ENCODE data around the gene TMEM87B.
A peak's percentile ranks its signal among the peaks of the same experiment; 100 is the strongest.
"Not testable (repeated sequence)": the region's sequence is repeated elsewhere in the genome, so short reads cannot be mapped to it uniquely, and the experiment has no call there.

TMEM87B gene

DNA sequence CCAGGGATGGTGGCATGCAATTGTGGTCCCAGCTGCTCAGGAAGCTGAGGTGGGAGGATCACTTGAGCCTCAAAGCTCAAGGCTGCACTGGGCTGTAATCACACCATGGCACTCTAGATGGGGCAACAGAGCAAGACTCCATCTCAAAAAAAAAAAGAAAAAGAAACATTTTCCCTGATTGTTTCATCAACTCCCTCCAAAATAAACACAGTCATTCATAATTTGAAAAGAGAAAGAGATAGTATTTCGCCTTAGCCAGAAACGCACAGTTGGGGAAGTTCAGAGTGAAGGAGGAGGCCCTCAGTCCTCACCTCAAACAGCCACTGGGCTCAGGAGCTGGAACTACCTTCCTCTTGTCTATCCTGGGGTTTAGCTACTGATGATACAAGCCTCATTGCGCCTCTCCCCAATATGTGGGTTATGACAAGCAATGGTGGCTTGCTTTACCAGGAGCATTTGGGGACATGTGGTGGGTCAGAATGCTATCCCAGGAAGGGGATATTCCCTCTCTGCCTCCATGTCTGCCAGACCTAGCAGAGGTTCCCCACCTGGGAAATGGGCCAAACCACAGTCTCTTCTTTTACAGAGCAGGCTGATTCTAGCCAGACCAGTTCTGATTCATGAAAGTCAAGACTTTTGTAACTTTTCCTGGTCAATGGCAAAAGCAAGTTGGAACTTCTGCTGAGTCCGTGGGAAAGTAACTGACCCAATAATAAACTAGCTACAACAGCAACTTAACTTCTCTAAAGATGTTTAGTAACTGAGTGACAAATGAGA lies 22.2 kb upstream of the TMEM87B start:
- no peak for DNase-seq (ENCODE audit: low read depth in 1 of 2, low spot score in 1 of 2)

GRCh38 chr2:112033600-112033999 lies 21.5 kb upstream of the TMEM87B start:
- no peak for DNase-seq (ENCODE audit: low read depth in 1 of 2, low spot score in 1 of 2)

DNA sequence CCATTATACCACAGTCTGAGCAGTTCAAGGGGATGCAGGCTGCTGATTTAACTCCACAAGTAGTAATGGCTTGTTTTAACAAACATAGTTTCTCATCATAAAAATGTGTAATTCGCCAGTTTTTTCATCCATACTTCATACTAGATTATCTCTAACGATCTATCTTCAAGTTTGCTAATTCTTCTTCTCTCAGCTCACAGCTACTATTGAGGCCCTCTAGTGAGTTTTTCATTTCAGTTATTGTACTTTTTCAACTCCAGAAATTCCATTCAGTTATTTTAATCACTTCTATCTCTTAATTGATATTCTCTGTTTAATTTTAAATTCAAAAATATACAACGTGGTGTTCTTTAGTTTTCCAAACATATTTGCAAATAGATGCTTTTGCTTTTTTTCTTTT lies 20.1 kb upstream of the TMEM87B start:
- no peak for DNase-seq (ENCODE audit: low read depth in 1 of 2, low spot score in 1 of 2)

DNA sequence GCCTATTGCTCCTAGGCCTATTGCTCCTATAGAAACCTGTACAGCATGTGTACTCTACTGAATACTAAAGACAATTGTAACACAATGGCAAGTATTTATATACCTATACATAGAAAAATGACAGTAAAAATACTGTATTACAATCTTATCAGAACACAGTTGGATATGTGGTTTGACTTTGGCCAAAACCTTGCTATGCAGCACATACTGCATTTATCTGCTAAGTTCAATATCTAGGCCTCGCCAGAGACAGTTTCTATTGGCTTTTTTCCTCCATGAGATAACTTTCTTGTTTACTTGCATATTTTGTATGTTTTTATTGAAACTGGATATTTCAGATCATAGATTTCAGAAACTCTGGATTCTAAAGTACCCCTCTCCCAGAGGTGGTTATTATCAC lies 19.3 kb upstream of the TMEM87B start:
- DNase-seq (ENCODE audit: low read depth in 1 of 2, low spot score in 1 of 2) = no peak

- not testable (repeated sequence) for DNase-seq (ENCODE audit: low read depth in 1 of 2, low spot score in 1 of 2)
These were observed 15.5 kb upstream of the TMEM87B start for GRCh38 chr2:112039556-112039955.

- not testable (repeated sequence) for DNase-seq (ENCODE audit: low read depth in 1 of 2, low spot score in 1 of 2)
These were observed 15.0 kb upstream of the TMEM87B start for GRCh38 chr2:112040066-112040465.

- not testable (repeated sequence) for DNase-seq (ENCODE audit: low read depth in 1 of 2, low spot score in 1 of 2)
These were observed 13.6 kb upstream of the TMEM87B start for GRCh38 chr2:112041460-112041859.

DNA sequence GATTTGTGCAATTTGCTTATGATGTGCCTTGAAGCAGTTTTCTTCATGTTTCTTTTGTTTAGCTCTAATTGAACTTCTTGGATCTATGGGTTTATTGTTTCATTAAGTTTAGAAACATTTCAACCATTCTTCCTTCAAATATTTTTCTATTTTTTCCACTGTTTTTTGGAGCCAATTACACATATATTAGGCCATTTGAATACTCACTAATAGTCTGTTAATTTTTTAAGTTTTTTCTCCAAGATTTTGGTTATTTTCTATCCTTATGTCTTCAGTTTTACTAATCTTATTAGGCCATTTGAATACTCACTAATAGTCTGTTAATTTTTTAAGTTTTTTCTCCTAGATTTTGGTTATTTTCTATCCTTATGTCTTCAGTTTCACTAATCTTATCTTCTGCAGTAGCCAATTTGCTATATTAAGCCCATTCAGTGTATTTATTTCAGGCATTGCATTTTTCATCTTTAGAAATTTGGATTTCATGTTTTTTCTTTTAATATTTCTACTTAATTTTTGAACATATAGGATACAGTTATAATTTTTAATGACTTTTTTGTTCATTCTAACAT lies 9.5 kb upstream of the TMEM87B start:
- no peak for DNase-seq (ENCODE audit: low read depth in 1 of 2, low spot score in 1 of 2)

GRCh38 chr2:112046231-112046630 lies 8.8 kb upstream of the TMEM87B start:
- no peak for DNase-seq (ENCODE audit: low read depth in 1 of 2, low spot score in 1 of 2)

- DNase-seq (ENCODE audit: low read depth in 1 of 2, low spot score in 1 of 2) = no peak
These were observed 7.4 kb upstream of the TMEM87B start for GRCh38 chr2:112047537-112048235.

DNA sequence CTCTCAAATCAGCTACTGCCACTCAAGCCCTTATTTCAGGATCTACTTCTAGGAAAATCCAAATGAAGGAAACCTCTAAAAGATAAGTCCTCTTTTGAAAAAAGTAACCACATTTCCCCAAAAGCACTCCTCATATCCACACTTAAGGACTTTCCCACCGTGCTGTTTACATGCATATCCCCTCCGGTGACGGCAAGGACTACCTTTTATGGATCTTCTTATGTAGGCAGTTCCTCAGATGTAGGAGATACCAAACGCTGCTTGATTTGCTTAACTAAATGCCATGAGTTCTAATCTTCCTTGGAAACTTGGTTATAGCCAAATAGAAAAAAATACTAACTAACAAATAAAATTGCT lies 6.9 kb upstream of the TMEM87B start:
- DNase-seq (ENCODE audit: low read depth in 1 of 2, low spot score in 1 of 2) = no peak

GRCh38 chr2:112048887-112049286 lies 6.2 kb upstream of the TMEM87B start:
- DNase-seq (ENCODE audit: low read depth in 1 of 2, low spot score in 1 of 2) = no peak

GRCh38 chr2:112050316-112050715 lies 4.8 kb upstream of the TMEM87B start:
- DNase-seq (ENCODE audit: low read depth in 1 of 2, low spot score in 1 of 2) = no peak

GRCh38 chr2:112053917-112054846 lies 887 bp upstream of the TMEM87B start:
- DNase-seq (ENCODE audit: low read depth in 1 of 2, low spot score in 1 of 2) = peak; percentile 95 to 98

DNA sequence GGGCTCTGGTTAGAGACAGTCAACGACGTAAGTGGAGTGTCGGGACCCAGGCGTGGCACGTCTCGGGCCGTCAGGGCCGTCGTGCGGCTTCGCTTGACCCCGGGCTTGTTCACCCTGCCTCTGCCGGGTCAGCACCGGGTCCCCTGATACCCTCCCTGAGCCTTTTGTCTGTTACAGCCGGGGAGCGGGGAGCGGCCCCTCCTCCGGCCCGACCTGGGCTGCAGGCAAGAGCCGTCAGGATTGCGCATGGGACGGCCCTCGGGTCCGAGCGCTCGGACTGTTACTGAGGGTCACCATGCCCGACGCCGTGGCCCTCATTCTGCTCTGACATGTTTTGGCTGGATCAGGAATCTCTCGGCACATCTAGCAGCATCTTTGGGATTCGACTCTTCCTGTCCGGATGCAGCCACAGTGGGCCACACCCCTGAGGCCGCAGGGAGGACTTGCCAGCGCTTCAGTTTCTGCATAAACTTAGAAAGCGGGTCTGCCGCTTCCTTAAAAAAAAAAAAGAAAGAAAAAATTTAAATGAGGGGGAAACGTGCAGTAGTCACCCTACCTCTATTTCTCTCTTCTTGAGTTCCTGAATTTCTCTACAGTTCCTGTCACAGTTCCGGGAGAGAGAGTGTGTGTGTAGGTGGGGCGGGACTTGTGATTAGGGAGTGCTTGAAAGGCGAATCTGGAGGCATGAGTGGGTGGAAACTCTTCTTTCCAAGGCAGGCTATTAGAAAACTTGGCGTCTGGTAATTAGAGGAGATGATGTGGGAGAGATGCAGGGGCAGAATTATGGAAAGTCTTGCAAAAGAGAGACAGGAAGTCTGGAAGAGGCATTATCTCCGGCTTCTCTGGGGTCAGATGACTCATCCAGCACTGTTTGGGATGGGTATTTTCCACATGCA lies 909 bp downstream of the TMEM87B start:
- no peak for DNase-seq (ENCODE audit: low read depth in 1 of 2, low spot score in 1 of 2)

DNA sequence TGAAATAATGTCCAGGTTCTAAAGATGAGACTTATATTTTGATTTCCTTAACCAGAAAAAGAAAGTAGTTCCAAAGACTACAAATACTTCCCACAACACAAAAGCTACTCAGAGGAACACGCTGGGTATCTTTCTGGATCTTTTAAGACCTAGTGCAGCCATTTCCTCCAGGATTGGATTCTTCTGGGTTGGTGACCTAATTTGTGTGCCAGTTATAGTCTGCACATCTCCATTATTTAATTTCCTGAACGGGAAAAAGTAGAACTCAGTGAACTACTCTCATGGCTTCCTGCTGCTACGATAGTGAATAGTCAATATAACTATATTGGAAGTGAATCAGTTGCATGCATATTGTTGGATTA lies 1.5 kb downstream of the TMEM87B start:
- DNase-seq (ENCODE audit: low read depth in 1 of 2, low spot score in 1 of 2) = no peak

- no peak for DNase-seq (ENCODE audit: low read depth in 1 of 2, low spot score in 1 of 2)
These were observed 4.6 kb downstream of the TMEM87B start for GRCh38 chr2:112059671-112060070.

DNA sequence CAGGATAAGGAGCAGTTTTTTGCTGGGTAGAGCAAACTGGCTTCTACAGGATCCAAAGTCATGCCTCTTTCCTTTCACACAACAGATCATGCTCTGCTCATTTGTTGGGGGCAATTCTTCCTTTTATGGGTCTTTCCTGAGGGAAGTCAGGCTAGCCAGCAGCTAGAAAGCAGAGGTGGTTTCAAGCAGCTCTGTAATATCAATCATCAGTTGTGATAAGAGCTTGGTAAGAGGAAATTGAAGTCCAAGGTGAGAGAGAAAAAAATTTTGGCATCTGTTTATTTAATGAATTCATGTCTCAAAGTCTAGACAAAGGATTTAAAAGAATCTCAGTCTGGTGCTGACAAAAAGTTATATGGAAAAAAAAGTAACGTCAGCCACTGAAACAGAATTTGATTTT lies 6.2 kb downstream of the TMEM87B start:
- no peak for DNase-seq (ENCODE audit: low read depth in 1 of 2, low spot score in 1 of 2)

DNA sequence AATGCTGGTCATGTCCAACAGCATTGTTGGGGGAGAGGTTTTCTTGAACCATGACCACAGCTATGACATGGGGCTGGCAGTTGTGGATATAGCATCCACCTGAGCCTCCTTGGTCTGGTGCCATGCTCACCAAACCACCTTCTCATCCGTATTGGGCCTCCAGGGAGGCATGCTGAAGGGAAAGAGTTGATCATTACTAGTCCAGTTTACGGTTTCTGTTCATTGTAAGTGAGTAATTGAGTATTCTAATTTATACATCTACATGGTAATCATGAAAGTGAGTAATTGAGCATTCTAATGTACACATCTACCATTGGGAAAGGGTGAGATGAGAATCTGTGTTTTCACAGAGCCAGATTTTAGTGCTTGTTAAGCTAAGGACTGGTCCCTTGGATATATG lies 6.8 kb downstream of the TMEM87B start:
- DNase-seq (ENCODE audit: low read depth in 1 of 2, low spot score in 1 of 2) = no peak

GRCh38 chr2:112062894-112063293 lies 7.8 kb downstream of the TMEM87B start:
- no peak for DNase-seq (ENCODE audit: low read depth in 1 of 2, low spot score in 1 of 2)

Data from stimulated activated CD4-positive, alpha-beta T cell treated with anti-CD3 and anti-CD28 coated beads, Interleukin-15, amount 100 ng/mL, for 1 hour (primary cell).